DMS153 treated with DMSO at 0.1 percent for 48 hours (cell line): ENCODE data around the gene SAFB.

Experiments used
- DNase-seq: peaks from one replicate; lab custom pipeline; 2025; ENCODE audit not compliant: unreplicated experiment; lab: John Stamatoyannopoulos, UW

The SAFB gene

DNA sequence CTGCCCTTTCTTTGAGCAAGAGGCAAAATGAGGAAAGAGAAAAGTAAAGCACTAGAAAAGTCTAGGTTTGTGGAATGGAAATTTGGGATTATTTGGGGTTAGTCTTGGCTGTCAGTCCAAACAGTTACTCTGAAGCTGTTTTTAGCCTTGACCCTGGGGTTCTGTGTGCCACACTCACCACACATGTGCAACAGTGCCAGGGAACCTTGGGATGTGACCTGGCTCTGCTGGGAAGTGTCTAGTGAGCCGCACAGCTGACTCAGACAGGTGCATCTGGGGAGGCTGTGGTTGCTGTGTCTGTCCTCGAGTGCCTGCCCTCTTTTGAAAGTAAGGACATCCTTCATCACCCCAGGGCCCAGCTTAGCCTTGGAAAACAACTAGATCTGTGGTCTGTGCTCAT, 41.6 kb downstream of the SAFB start:
- no peak for DNase-seq

DNA sequence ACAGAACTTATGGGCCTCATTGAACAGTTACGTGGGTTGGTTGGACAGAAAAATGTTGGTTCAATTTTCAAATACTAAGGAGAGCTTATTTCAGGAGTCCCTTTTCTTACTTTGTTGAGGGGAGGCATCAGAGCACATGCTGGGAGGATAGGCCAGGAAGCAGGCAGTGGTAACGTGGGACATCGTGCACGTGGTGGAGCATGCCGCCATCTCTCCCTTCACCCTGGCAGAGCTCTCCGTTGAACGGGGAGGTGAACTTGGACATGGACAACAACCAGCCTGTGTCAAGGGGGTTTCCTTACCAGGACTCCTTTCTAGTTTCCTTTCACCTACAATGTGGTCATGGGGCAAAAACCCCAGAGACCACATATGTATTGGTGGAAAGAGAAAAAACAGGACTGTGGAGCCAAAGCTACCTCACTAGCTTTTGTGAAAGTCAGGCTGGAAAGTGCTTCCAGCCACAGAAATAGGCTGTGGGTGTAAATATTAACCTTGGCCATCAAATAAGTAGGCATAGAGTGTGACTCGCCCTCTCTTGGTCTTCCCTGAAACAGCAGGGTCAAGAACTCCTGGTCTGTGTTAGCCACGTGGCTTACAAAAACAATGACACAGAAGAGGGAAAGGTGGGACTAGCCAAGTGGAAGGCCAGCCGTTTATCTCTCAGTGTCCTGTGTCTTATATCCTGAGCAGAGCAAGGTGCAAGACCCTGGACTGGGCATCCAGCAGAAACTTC, 43.1 kb downstream of the SAFB start:
- no peak for DNase-seq

DNA sequence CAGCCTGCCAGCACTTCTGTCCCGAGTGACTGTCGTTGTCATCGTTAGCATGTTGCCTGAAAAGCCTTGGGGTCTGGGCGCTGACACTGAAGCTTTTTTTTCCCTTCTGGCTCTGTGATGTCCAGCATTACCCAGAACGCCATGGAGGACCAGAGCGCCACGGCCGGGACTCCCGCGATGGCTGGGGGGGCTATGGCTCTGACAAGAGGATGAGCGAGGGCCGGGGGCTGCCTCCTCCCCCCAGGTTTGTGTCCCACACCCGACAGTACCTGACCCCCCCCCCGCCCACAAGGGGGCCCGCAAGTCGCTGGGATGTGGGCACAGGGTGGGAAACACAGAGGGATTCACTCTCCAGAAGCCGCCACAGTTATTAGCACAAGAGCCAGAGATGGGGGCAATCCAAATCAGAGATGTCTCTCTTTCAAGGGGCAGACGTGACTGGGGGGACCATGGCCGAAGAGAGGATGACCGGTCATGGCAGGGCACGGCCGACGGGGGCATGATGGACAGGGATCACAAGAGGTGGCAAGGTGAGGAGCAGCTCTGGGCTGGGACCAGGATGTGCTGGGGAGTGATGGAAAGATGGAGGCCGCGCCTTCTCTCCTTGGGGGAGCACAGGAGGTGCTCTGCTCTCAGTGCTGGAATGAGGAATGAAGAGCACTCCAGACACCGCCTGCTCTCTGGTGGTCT, 44.2 kb downstream of the SAFB start:
- DNase-seq, result no peak

DNA sequence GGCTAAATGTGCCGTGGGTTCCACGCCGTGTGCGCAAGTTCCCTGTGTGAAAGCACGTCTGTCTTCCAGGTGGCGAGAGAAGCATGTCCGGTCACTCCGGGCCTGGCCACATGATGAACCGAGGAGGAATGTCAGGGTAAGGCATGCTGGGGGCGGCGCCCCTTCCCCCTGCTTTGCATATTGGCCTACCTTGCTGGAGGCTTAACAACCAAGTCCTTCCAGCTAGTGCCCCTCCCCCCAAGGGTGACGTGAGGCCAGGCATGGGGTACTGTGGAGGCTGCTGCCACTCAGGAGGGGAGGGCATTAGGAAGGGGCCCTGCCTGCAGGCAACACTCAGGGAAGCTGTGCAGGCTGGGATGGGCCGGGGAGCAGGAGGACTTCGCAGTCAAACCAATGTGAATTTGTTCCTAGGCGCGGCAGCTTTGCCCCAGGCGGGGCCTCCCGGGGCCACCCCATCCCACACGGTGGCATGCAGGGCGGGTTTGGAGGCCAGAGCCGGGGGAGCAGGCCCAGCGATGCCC, 44.9 kb downstream of the SAFB start:
- no peak for DNase-seq

- no peak for DNase-seq
Measured at GRCh38 chr19:5669212-5669611, 46.3 kb downstream of the SAFB start.

DNA sequence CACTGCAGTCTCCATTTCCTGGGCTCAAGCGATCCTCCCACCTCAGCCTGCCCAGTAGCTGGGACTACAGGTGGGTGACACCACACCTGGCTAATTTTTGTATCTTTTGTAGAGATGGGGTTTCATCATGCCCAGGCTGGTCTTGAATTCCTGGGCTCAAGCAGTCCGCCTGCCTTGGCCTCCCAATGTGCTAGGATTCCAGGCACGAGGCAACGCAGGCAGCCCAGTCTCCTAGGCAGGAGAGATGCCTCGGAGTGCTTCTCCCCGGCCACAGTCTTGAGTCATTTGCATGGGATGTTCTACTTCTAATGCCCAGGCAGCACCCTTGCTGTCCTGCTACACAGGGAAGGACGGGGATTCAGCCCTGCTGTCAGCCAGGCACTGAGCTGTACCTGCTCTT, 48.7 kb downstream of the SAFB start:
- DNase-seq, result no peak

- DNase-seq, result no peak
Measured at GRCh38 chr19:5672708-5673459, 50.0 kb downstream of the SAFB start.

- DNase-seq, result no peak
Measured at GRCh38 chr19:5673752-5674151, 50.9 kb downstream of the SAFB start.

GRCh38 chr19:5674714-5675113, 51.8 kb downstream of the SAFB start:
- DNase-seq, result no peak

GRCh38 chr19:5676105-5676771, 53.4 kb downstream of the SAFB start:
- no peak for DNase-seq

DNA sequence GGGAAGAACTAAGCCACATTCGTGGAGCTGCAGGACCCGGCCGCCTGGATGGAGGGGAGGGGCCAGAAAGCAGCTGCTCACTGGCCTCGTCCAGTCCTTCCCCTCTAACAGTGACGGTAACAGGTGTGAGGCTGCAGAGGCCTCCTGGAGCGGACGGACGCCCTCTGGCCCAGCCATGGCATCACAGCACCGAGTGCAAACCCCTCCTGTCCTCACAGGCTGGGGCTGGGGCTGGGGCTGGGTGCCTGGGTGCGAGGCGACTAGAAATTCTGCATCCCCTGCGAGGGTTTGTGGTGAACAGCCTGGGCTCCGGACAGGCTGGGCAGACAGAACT, 53.9 kb downstream of the SAFB start:
- DNase-seq, result no peak

GRCh38 chr19:5677136-5677535, 54.3 kb downstream of the SAFB start:
- no peak for DNase-seq

DNA sequence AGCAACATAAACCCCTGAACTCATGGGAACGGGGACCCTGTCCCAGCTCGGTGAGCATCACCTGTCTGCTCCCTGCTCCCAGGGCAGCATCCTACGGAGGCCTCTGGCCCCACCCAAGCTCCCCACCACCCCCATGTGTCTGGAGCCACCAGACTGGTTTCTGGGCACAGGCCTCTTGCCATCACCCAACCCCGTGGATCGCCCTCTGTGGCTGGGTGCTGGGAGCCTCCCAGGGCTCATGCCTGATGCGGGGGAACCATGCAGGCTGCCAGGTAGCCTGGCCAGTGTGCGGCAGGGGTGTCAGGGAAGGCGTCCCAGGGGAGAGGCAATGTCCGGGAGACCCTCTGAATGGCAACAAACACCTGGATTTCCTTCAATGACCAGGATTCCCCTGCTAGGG, 54.7 kb downstream of the SAFB start:
- no peak for DNase-seq

- DNase-seq, result no peak
Measured at GRCh38 chr19:5678071-5678718, 55.3 kb downstream of the SAFB start.

GRCh38 chr19:5679289-5680083, 56.6 kb downstream of the SAFB start:
- DNase-seq, result no peak

DNA sequence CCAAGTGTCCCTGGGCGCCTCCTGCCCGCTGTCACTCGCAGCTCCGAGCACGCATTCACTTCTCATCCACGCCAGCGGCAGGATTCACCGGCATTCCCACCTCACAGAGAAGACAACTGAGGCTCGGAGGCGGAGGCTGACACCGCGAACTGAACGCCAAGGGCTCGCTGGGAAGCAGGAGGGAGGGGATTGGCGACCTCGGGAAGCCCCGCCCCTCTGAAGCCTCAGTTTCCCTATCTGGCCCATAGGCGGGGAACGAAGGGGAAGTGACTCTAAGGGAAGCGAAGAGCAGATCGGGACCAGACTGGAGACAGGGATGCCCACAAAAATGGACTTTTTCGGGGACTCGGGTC, 57.2 kb downstream of the SAFB start:
- DNase-seq, result no peak

- DNase-seq, result peak; percentile 98
Measured at GRCh38 chr19:5680437-5681368, 57.8 kb downstream of the SAFB start, which contains the start of the genes HSD11B1L and MICOS13. HSD11B1L (plus strand) TSS chr19:5681027; CDS start chr19:5684833, 3,806 bp downstream. MICOS13 (minus strand) TSS chr19:5680516; CDS start chr19:5680486, 30 bp downstream.

GRCh38 chr19:5681391-5682106, 58.7 kb downstream of the SAFB start:
- no peak for DNase-seq
